ENCODE measurements around the gene FAM3B. TPM values are rescaled to one million over a fixed set of nuclear protein-coding genes. Genes with fewer than 3 reads are reported as not detected.

Gene FAM3B
- total RNA-seq, 2 donors from 2014 or later, result 1.5 to 11.8 TPM

DNA sequence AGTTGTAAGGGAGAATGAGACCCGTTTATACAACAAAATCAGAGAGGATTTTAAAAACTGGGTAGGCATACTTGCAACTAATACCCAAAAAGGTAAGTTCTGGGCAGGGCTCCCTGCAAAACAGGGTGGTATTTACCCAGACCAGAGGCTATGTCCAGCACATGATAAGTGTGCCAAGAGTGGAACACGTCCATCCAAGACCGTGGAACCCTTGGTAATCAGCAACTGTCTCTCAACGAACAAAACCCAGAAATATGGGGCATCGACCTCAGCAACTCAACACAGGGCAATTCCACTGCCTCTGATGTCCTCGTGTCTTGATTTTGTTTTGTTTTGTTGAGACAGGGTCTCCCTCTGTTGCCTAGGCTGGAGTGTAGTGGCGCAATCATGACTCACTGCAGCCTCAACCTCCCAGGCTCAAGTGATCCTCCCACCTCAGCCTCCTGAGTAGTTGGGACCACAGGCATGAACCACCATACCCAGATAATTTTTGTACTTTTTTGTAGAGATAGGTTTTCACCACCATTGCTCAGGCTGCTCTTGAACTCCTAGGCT lies 82.7 kb downstream of the FAM3B start:
- Histone ChIP-seq H3K4me1 (ENCODE audit: control insufficient read depth in 1 of 2, low read depth in 2 of 2) (no peaks in the 10 kb centered on the region), H3K27ac (no peak overlapping the region), H3K36me3 (peaks cover 6% of the 10 kb centered on the region), H3K4me3 (no peak overlapping the region), H3K27me3 (replicated peaks; ENCODE audit: insufficient read depth) (no peaks in the 10 kb centered on the region), H3K9me3 (no peaks in the 10 kb centered on the region)
- DNase-seq (ENCODE audit: low spot score) (no peak), ATAC-seq (ENCODE audit: insufficient number of reproducible peaks, low FRiP score, low read depth) (no peak)
- TF ChIP-seq, protein P1, sequence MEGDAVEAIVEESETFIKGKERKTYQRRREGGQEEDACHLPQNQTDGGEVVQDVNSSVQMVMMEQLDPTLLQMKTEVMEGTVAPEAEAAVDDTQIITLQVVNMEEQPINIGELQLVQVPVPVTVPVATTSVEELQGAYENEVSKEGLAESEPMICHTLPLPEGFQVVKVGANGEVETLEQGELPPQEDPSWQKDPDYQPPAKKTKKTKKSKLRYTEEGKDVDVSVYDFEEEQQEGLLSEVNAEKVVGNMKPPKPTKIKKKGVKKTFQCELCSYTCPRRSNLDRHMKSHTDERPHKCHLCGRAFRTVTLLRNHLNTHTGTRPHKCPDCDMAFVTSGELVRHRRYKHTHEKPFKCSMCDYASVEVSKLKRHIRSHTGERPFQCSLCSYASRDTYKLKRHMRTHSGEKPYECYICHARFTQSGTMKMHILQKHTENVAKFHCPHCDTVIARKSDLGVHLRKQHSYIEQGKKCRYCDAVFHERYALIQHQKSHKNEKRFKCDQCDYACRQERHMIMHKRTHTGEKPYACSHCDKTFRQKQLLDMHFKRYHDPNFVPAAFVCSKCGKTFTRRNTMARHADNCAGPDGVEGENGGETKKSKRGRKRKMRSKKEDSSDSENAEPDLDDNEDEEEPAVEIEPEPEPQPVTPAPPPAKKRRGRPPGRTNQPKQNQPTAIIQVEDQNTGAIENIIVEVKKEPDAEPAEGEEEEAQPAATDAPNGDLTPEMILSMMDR (IDR thresholded peaks at IDR 0.05), result no peak

DNA sequence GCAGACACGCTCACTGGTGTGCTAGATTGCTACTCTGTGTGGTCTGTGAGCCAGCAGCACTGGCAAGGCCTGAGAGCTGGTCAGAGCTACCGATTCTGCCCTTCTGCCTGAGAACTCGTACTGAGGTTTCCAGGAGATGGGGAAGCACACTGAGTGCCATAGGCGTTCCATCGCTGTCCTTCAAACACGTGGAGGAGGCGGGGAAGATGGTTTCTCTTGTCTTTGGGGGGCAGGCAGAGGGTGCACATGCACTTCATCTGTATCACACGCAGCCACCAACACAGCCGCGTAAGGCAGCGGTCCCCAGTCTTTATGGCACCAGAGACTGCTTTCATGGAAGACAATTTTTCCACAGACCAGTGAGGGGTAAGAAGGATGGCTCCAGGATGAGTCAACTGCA lies 85.6 kb downstream of the FAM3B start:
- DNase-seq (ENCODE audit: low spot score) (no peak), ATAC-seq (ENCODE audit: insufficient number of reproducible peaks, low FRiP score, low read depth) (no peak)
- H3K36me3 ChIP-seq, result peaks cover 6% of the 10 kb centered on the region
- H3K9me3 ChIP-seq, result no peaks in the 10 kb centered on the region
- H3K4me3 ChIP-seq, result no peak overlapping the region
- TF ChIP-seq, protein P1 (IDR thresholded peaks at IDR 0.05), result no peak
- no peaks in the 10 kb centered on the region for H3K4me1 ChIP-seq (ENCODE audit: control insufficient read depth in 1 of 2, low read depth in 2 of 2)
- H3K27ac ChIP-seq, result no peak overlapping the region
- no peaks in the 10 kb centered on the region for H3K27me3 ChIP-seq (replicated peaks; ENCODE audit: insufficient read depth)

DNA sequence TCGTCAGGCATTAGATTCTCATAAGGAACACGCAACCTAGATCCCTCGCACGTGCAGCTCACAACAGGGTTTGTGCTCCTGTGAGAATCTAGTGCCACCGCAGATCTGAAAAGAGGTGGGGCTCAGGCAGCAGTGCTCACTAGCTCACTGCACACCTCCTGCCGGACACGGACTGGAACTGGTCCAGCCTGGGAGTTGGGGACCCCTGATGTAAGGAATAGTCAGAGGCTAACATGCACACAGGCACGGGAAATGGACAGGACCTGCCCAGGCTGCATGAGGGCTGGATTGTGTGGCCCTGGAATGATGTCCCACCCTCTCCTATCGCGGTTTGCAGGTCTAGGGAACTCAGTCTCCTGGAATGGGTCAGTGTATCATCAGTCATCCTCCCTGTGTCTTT lies 86.2 kb downstream of the FAM3B start:
- DNase-seq (ENCODE audit: low spot score) (no peak), ATAC-seq (ENCODE audit: insufficient number of reproducible peaks, low FRiP score, low read depth) (no peak)
- TF ChIP-seq, protein P1 (IDR thresholded peaks at IDR 0.05), result no peak
- Histone ChIP-seq H3K9me3 (no peaks in the 10 kb centered on the region), H3K27me3 (replicated peaks; ENCODE audit: insufficient read depth) (no peaks in the 10 kb centered on the region), H3K4me1 (ENCODE audit: control insufficient read depth in 1 of 2, low read depth in 2 of 2) (no peaks in the 10 kb centered on the region), H3K4me3 (no peak overlapping the region), H3K36me3 (peaks cover 6% of the 10 kb centered on the region), H3K27ac (no peak overlapping the region)

DNA sequence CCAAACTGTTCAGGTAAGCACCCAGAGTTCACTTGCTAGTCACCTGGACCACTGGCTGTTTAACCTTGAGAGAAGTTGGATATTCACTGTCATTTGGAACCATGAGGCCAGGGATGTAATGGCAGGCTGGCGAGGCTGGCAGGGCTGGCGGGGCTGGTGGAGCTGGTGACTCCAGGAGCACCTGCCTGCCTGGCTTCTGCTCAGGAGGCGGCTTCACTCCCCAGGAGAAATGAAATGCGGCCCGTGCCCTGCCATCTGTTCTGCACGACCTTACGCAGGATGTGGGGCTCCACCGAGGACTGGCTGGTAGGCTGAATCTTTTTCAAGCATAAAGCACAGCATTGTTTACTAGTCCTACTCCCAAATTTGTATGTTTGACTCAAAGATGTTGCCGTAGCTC lies 86.7 kb downstream of the FAM3B start:
- TF ChIP-seq, protein P1 (IDR thresholded peaks at IDR 0.05), result no peak
- Histone ChIP-seq H3K4me1 (ENCODE audit: control insufficient read depth in 1 of 2, low read depth in 2 of 2) (no peaks in the 10 kb centered on the region), H3K36me3 (peaks cover 6% of the 10 kb centered on the region), H3K27me3 (replicated peaks; ENCODE audit: insufficient read depth) (no peaks in the 10 kb centered on the region), H3K4me3 (no peak overlapping the region), H3K9me3 (no peaks in the 10 kb centered on the region), H3K27ac (no peak overlapping the region)
- ATAC-seq (ENCODE audit: insufficient number of reproducible peaks, low FRiP score, low read depth) (no peak), DNase-seq (ENCODE audit: low spot score) (no peak)

DNA sequence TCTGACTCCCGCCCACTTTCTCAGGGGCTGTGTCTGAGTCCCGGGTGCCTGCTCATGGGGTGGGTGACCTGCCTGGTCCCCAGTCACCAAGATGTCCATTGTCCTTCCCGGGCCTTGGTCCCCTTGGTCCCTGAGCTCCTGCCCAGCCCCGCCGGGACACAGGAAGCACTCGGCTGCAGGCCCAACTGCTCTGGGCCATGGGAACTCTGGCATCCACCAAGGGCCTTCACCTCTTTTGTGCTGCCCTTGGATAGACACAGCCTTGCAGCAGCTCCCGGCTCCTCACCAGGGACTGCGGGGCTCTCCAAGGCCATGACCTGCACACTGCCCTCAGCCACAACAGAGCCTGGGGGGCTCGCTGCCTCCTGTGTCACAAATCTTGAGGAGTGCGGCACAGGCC lies 87.4 kb downstream of the FAM3B start:
- no peak overlapping the region for H3K27ac ChIP-seq
- no peaks in the 10 kb centered on the region for H3K27me3 ChIP-seq (replicated peaks; ENCODE audit: insufficient read depth)
- DNase-seq (ENCODE audit: low spot score) (no peak), ATAC-seq (ENCODE audit: insufficient number of reproducible peaks, low FRiP score, low read depth) (no peak)
- TF ChIP-seq, protein P1 (IDR thresholded peaks at IDR 0.05), result no peak
- H3K4me3 ChIP-seq, result no peak overlapping the region
- no peaks in the 10 kb centered on the region for H3K4me1 ChIP-seq (ENCODE audit: control insufficient read depth in 1 of 2, low read depth in 2 of 2)
- no peaks in the 10 kb centered on the region for H3K9me3 ChIP-seq
- H3K36me3 ChIP-seq, result peaks cover 3% of the 10 kb centered on the region

All from thoracic aorta (tissue), 2 donors.